ENCODE results near the gene ALOXE3. TPM values are rescaled to one million over a fixed set of nuclear protein-coding genes. Genes with fewer than 3 reads are reported as not detected.

Gene ALOXE3
- total and polyA plus RNA-seq, 2 of the 8 experiments (the other 6 are each of a cell fraction or from before 2014, with no cell fraction given) = 0.26 TPM; not detected in 1

GRCh38 chr17:8110456-8110804 lies 7.9 kb downstream of the ALOXE3 start (continued):
- TF ChIP-seq SIN3A (conservative IDR thresholded peaks at IDR 0.05 in 1 of 2, IDR thresholded peaks at IDR 0.05 in 1 of 2; ENCODE audit: low read depth in 1 of 2, low read length in 2 of 2) (no peak), CREB1 (IDR thresholded peaks at IDR 0.05) (no peak), GTF2F1 (IDR thresholded peaks at IDR 0.05; ENCODE audit: borderline replicate concordance, low read depth, low read length) (no peak), CEBPB (IDR thresholded peaks at IDR 0.05; ENCODE audit: low read depth, low read length) (no peak), TEAD4 (IDR thresholded peaks at IDR 0.05; ENCODE audit: low read depth, low read length) (no peak)

All from H1 (cell line).